GM23338 (cell line): ENCODE data around the gene OARD1. TPM values are rescaled to one million over a fixed set of nuclear protein-coding genes. Genes with fewer than 3 reads are reported as not detected.

Experiments
- ATAC-seq: fragments of 200-7000 bp; cut with Tn5 transposase; 3 replicates; pipeline ENCODE4 v1.9.1; 2020
- DNase-seq: peaks from one replicate; pipeline ENCODE4 v3.0.0-alpha.2; 2015; ENCODE audit warnings: low spot score
- H2AFZ ChIP-seq: fragments of 200-600 bp; sonication (generic); 2 replicates; pipeline ENCODE4 v1.8.0; 2016; ENCODE audit warnings: antibody characterized with exemption, mild to moderate bottlenecking, moderate library complexity
- H3F3A ChIP-seq: fragments of 200-600 bp; sonication (generic); replicated peaks from 2 replicates; pipeline ENCODE4 v1.8.0; 2017; ENCODE audit warnings: antibody characterized with exemption, mixed run types, low read depth
- H3K27ac ChIP-seq: fragments of 200-600 bp; sonication (generic); 2 replicates; pipeline ENCODE4 v1.6.1; 2016; ENCODE audit warnings: low read depth
- H3K27me3 ChIP-seq: fragments of 200-600 bp; sonication (generic); 2 replicates; pipeline ENCODE4 v1.8.0; 2016; ENCODE audit warnings: mild to moderate bottlenecking, mixed run types, moderate library complexity; ENCODE audit not compliant: insufficient read depth
- H3K36me3 ChIP-seq: fragments of 200-600 bp; sonication (generic); 2 replicates; pipeline ENCODE4 v1.8.0; 2016; ENCODE audit warnings: mild to moderate bottlenecking; ENCODE audit not compliant: insufficient read depth
- H3K4me1 ChIP-seq: fragments of 200-600 bp; sonication (generic); 2 replicates; pipeline ENCODE4 v1.8.0; 2016; ENCODE audit warnings: mild to moderate bottlenecking, moderate library complexity; ENCODE audit not compliant: insufficient read depth
- H3K4me2 ChIP-seq: fragments of 200-600 bp; sonication (generic); 2 replicates; pipeline ENCODE4 v1.7.1; 2017; ENCODE audit warnings: mixed run types
- H3K4me3 ChIP-seq: fragments of 200-600 bp; sonication (generic); 2 replicates; pipeline ENCODE4 v1.6.1; 2016; ENCODE audit warnings: mixed run types
- H3K79me2 ChIP-seq: fragments of 200-600 bp; sonication (generic); replicated peaks from 2 replicates; pipeline ENCODE4 v1.8.0; 2017; ENCODE audit warnings: mild to moderate bottlenecking; ENCODE audit not compliant: insufficient read depth
- H3K9me2 ChIP-seq: fragments of 200-600 bp; sonication (generic); 2 replicates; pipeline ENCODE4 v1.8.0; 2017; ENCODE audit not compliant: insufficient read depth
- H4K20me1 ChIP-seq: fragments of 200-600 bp; sonication (generic); replicated peaks from 2 replicates; pipeline ENCODE4 v1.8.0; 2017; ENCODE audit warnings: mild to moderate bottlenecking; ENCODE audit not compliant: insufficient read depth
- H3K27ac Mint-ChIP-seq: 2 replicates; pipeline ENCODE4 v1.8.0; 2020; ENCODE audit warnings: inconsistent platforms, mild to moderate bottlenecking, moderate library complexity, mixed read lengths
- H3K27me3 Mint-ChIP-seq: 3 replicates; pipeline ENCODE4 v1.8.0; 2022; ENCODE audit warnings: low read depth, mild to moderate bottlenecking, moderate library complexity, mixed read lengths, inconsistent platforms; ENCODE audit not compliant: insufficient read depth, poor library complexity
- H3K36me3 Mint-ChIP-seq: 3 replicates; pipeline ENCODE4 v1.8.0; 2021; ENCODE audit warnings: low read depth, mild to moderate bottlenecking, inconsistent platforms, moderate library complexity, mixed read lengths
- H3K4me1 Mint-ChIP-seq: 3 replicates; pipeline ENCODE4 v1.8.0; 2020; ENCODE audit warnings: mild to moderate bottlenecking, inconsistent platforms, mixed read lengths
- H3K4me3 Mint-ChIP-seq: 3 replicates; pipeline ENCODE4 v1.8.0; 2021; ENCODE audit warnings: moderate library complexity, mild to moderate bottlenecking, inconsistent platforms, mixed read lengths
- H3K9me3 Mint-ChIP-seq: 3 replicates; pipeline ENCODE4 v1.8.0; 2020; ENCODE audit warnings: moderate library complexity, mild to moderate bottlenecking, inconsistent platforms, mixed read lengths
- CREB1 ChIP-seq: fragments of 250-450 bp; sonication (Bioruptor Pico); IDR thresholded peaks from 2 replicates; pipeline ENCODE4 v1.5.0; 2020; ENCODE audit warnings: low read depth, mild to moderate bottlenecking, moderate library complexity
- ETS1 ChIP-seq: IDR thresholded peaks from 2 replicates; pipeline ENCODE4 v1.6.1; 2016; ENCODE audit warnings: antibody characterized with exemption
- EZH2 ChIP-seq: fragments of 200-600 bp; sonication (generic); IDR thresholded peaks from one replicate; pipeline ENCODE4 v1.8.0; 2017; ENCODE audit warnings: antibody characterized with exemption, mild to moderate bottlenecking, low read depth; ENCODE audit not compliant: unreplicated experiment
- EZH2phosphoT487 ChIP-seq: fragments of 200-600 bp; sonication (generic); IDR thresholded peaks from one replicate; pipeline ENCODE4 v1.8.1; 2018; ENCODE audit warnings: antibody characterized with exemption; ENCODE audit not compliant: unreplicated experiment
- JUNB ChIP-seq: IDR thresholded peaks from one replicate; pipeline ENCODE4 v1.6.1; 2016; ENCODE audit warnings: antibody characterized with exemption; ENCODE audit not compliant: unreplicated experiment
- NANOG ChIP-seq: IDR thresholded peaks from 2 replicates; pipeline ENCODE4 v1.6.1; 2016; ENCODE audit warnings: antibody characterized with exemption, borderline replicate concordance
- POLR2AphosphoS5 ChIP-seq: IDR thresholded peaks from 2 replicates; pipeline ENCODE4 v1.6.1; 2016; ENCODE audit warnings: antibody characterized with exemption, low read depth
- REST ChIP-seq: IDR thresholded peaks from one replicate; pipeline ENCODE4 v1.6.1; 2018; ENCODE audit warnings: antibody characterized with exemption; ENCODE audit not compliant: unreplicated experiment
- STAT1 ChIP-seq: IDR thresholded peaks from one replicate; pipeline ENCODE4 v1.6.1; 2016; ENCODE audit warnings: antibody characterized with exemption; ENCODE audit not compliant: unreplicated experiment
- ZNF114 ChIP-seq: fragments of 250-450 bp; sonication (Bioruptor Pico); IDR thresholded peaks from 2 replicates; pipeline ENCODE4 v1.5.0; 2020; ENCODE audit warnings: mild to moderate bottlenecking, moderate library complexity
- ZNF331 ChIP-seq: fragments of 250-450 bp; sonication (Bioruptor Pico); IDR thresholded peaks from 2 replicates; pipeline ENCODE4 v1.5.0; 2020; ENCODE audit warnings: low read depth, mild to moderate bottlenecking, moderate library complexity
- ZNF462 ChIP-seq: fragments of 250-450 bp; sonication (Bioruptor Pico); IDR thresholded peaks from 2 replicates; pipeline ENCODE4 v1.5.0; 2020; ENCODE audit warnings: mild to moderate bottlenecking, moderate library complexity
- polyA plus RNA-seq: library from polyadenylated mRNA; unstranded; fragments of >200 nt; fragmentation: Nextera tagmentation; extraction: Ambion mirVana; gene quantifications from 2 replicates; pipeline ENCODE4 v1.2.1, GENCODE V29; 2016
- total RNA-seq: library from RNA; depleted of rRNA; stranded (reverse); fragments of >200 nt; shearing (Covaris generic); gene quantifications from 2 replicates; pipeline ENCODE4 v1.2.3, GENCODE V29; 2014
- TF ChIP-seq, protein P1 (sequence below), 2 experiments: fragments of 200-600 bp in 1 of 2; sonication (generic) in 1 of 2; conservative IDR thresholded peaks; 2 replicates each; pipeline versions ENCODE4 v1.5.1 to v1.6.1; 2016 to 2017; ENCODE audit warnings: antibody characterized with exemption in 2 of 2, low read depth in 2 of 2, mild to moderate bottlenecking in 2 of 2, moderate library complexity in 1 of 2

The OARD1 gene
- total and polyA plus RNA-seq, 2 experiments from 2014 or later: 25.9 to 60.8 TPM

DNA sequence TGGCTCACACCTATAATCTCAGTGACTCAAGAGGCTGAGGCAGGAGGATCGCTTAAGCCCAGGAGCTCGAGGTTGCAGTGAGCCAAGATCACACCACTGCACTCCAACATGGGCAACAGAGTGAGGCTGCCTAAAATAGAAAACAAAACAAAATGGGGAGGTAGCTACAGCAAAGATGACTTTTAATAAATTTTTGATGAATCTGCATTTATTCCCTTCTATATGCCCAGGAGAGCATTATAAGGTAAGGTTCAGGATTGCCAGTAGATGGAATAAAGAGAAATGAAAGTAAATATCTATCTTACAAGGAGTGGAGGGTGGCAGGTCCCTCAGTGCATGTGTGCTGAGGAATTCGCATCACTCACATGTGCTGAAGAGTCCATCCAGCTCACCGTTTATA lies 57.4 kb downstream of the OARD1 start:
- no peak overlapping the region for H3K4me3 Mint-ChIP-seq
- H2AFZ ChIP-seq: no peak overlapping the region
- H3K79me2 ChIP-seq: no peaks in the 10 kb centered on the region
- no peak overlapping the region for H3K4me3 ChIP-seq
- H3K27me3 Mint-ChIP-seq: no peaks in the 10 kb centered on the region
- no peaks in the 10 kb centered on the region for H4K20me1 ChIP-seq
- no peak overlapping the region for H3K27ac Mint-ChIP-seq
- no peak overlapping the region for H3K4me2 ChIP-seq
- H3K4me1 Mint-ChIP-seq: no peaks in the 10 kb centered on the region; the same call in 2 of the 3 replicates
- no peak overlapping the region for H3K27ac ChIP-seq
- H3K27me3 ChIP-seq: no peaks in the 10 kb centered on the region
- no peaks in the 10 kb centered on the region; the same call in 1 of the 3 replicates for H3K9me3 Mint-ChIP-seq
- DNase-seq: no peak
- no peak for ATAC-seq
- no peaks in the 10 kb centered on the region; the same call in 2 of the 3 replicates for H3K36me3 Mint-ChIP-seq
- no peaks in the 10 kb centered on the region for H3K4me1 ChIP-seq
- TF ChIP-seq, protein P1, sequence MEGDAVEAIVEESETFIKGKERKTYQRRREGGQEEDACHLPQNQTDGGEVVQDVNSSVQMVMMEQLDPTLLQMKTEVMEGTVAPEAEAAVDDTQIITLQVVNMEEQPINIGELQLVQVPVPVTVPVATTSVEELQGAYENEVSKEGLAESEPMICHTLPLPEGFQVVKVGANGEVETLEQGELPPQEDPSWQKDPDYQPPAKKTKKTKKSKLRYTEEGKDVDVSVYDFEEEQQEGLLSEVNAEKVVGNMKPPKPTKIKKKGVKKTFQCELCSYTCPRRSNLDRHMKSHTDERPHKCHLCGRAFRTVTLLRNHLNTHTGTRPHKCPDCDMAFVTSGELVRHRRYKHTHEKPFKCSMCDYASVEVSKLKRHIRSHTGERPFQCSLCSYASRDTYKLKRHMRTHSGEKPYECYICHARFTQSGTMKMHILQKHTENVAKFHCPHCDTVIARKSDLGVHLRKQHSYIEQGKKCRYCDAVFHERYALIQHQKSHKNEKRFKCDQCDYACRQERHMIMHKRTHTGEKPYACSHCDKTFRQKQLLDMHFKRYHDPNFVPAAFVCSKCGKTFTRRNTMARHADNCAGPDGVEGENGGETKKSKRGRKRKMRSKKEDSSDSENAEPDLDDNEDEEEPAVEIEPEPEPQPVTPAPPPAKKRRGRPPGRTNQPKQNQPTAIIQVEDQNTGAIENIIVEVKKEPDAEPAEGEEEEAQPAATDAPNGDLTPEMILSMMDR (conservative IDR thresholded peaks at IDR 0.05; ENCODE audit: low read depth in 2 of 2): no peak
- TF ChIP-seq EZH2phosphoT487: no peak
- TF ChIP-seq STAT1: no peak
- TF ChIP-seq JUNB: no peak
- no peak for TF ChIP-seq ZNF114
- no peak for TF ChIP-seq ETS1
- no peak for TF ChIP-seq CREB1
- no peak for TF ChIP-seq NANOG
- TF ChIP-seq EZH2: no peak
- TF ChIP-seq POLR2AphosphoS5: no peak
- no peak for TF ChIP-seq ZNF331 (CRISPR knock-in tag)
- TF ChIP-seq ZNF462 (CRISPR knock-in tag): no peak
- no peak for TF ChIP-seq REST
- H3K9me2 ChIP-seq: peaks cover 9% of the 10 kb centered on the region; the same call in 1 of the 2 replicates
- no peaks in the 10 kb centered on the region for H3F3A ChIP-seq
- no peaks in the 10 kb centered on the region for H3K36me3 ChIP-seq
